ENCODE results near the gene B9D1. TPM values are rescaled to one million over a fixed set of nuclear protein-coding genes. Genes with fewer than 3 reads are reported as not detected.

Gene B9D1
- total RNA-seq, 1 experiment from 2014 or later: 20.0 TPM

DNA sequence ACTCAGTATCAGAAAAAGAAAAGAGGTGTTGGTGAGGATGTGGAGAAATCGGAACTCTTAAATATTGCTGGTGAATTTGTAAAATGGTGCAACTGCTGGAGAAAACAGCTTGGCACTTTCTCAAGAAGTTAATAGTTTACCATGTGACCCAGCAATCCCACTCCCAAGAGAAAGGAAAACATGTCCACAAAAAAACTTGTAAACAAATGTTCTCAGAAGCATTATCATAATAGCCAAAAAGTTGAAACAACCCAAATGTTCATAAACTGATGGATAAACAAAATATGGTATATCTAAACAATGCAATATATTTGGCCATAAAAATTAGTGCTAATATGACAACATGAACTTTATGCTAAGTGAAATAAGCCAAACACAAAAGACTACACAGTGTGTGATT, 13.2 kb upstream of the B9D1 start:
- Histone ChIP-seq H3K9ac (ENCODE audit: low read length) (no peak overlapping the region), H3K79me2 (ENCODE audit: insufficient read depth, low read length) (peaks cover 7% of the 10 kb centered on the region), H3K4me2 (ENCODE audit: low read length) (no peak overlapping the region), H4K20me1 (ENCODE audit: insufficient read depth) (no peaks in the 10 kb centered on the region), H3K4me3 (replicated peaks in 1 of 2; ENCODE audit: low read depth in 1 of 2, low read length in 2 of 2) (no peak overlapping the region), H3K36me3 (ENCODE audit: control insufficient read depth in 1 of 2, insufficient read depth in 2 of 2, low read length in 2 of 2) (peaks cover 10 to 11% of the 10 kb centered on the region in 2 experiments; a peak in 3 of 4 replicates), H3K4me1 (ENCODE audit: control insufficient read depth in 1 of 2, insufficient read depth in 2 of 2, low read length in 2 of 2) (peaks cover 9 to 18% of the 10 kb centered on the region in 2 experiments; a peak in 3 of 4 replicates), H3K27me3 (ENCODE audit: insufficient read depth, low read length) (no peaks in the 10 kb centered on the region), H3K27ac (ENCODE audit: low read depth, low read length) (no peak overlapping the region), H3K9me3 (ENCODE audit: control insufficient read depth in 1 of 2, insufficient read depth in 1 of 2, low read depth in 1 of 2, low read length in 2 of 2) (no peaks in the 10 kb centered on the region), H2AFZ (ENCODE audit: low read depth, low read length, poor library complexity, severe bottlenecking) (no peak overlapping the region), H3K9me2 (ENCODE audit: insufficient read depth) (no peaks in the 10 kb centered on the region)
- ATAC-seq (no peak), DNase-seq (ENCODE audit: low read depth, low spot score) (no peak)
- CTCF ChIA-PET: no interaction called here
- intact Hi-C loops (cut with micrococcal nuclease): loop anchor here (5.0 kb wide), 1 partner anchor 377 kb away; no protein-coding TSS in a partner anchor
- TF ChIP-seq EZH2phosphoT487 (IDR thresholded peaks at IDR 0.05; ENCODE audit: borderline replicate concordance) (no peak), ZFX (IDR thresholded peaks at IDR 0.05) (no peak), POLR2A (IDR thresholded peaks at IDR 0.05; ENCODE audit: borderline replicate concordance, extremely low read depth, insufficient read depth, insufficient read length) (no peak), ELF1 (IDR thresholded peaks at IDR 0.05; ENCODE audit: borderline replicate concordance, low read depth) (no peak), JUND (IDR thresholded peaks at IDR 0.05) (no peak)
- TF ChIP-seq, protein P1, sequence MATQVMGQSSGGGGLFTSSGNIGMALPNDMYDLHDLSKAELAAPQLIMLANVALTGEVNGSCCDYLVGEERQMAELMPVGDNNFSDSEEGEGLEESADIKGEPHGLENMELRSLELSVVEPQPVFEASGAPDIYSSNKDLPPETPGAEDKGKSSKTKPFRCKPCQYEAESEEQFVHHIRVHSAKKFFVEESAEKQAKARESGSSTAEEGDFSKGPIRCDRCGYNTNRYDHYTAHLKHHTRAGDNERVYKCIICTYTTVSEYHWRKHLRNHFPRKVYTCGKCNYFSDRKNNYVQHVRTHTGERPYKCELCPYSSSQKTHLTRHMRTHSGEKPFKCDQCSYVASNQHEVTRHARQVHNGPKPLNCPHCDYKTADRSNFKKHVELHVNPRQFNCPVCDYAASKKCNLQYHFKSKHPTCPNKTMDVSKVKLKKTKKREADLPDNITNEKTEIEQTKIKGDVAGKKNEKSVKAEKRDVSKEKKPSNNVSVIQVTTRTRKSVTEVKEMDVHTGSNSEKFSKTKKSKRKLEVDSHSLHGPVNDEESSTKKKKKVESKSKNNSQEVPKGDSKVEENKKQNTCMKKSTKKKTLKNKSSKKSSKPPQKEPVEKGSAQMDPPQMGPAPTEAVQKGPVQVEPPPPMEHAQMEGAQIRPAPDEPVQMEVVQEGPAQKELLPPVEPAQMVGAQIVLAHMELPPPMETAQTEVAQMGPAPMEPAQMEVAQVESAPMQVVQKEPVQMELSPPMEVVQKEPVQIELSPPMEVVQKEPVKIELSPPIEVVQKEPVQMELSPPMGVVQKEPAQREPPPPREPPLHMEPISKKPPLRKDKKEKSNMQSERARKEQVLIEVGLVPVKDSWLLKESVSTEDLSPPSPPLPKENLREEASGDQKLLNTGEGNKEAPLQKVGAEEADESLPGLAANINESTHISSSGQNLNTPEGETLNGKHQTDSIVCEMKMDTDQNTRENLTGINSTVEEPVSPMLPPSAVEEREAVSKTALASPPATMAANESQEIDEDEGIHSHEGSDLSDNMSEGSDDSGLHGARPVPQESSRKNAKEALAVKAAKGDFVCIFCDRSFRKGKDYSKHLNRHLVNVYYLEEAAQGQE (IDR thresholded peaks at IDR 0.05; ENCODE audit: low read depth): no peak
- BruUV-seq (replicated peaks): no TSS peak
- POLR2A ChIA-PET: no interaction called here
- RAD21 ChIA-PET (ENCODE audit: low non-redundant PET in 1 of 2, low total read pairs in 2 of 2, uncharacterized antibody in 2 of 2, unreplicated experiment in 2 of 2): no interaction called here

DNA sequence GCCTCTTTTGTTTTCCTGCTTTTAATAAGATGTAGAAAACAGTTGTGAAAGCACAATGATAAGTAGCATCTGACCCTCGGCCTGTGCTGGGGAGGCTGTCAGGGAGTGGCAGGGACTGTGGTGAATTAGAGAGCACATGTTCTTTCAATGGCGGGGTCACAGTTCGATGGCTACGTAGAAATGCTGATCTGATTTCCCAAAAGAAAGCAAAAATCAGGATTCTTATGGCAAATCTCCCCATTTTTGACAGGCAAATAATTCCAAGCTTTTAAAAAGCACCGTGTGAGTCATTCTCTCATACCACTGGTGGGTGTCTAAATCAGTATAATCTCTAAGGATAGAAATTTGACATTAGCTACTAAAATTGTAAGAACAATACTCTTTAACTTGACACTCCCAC, 11.6 kb upstream of the B9D1 start:
- Histone ChIP-seq H3K9ac (ENCODE audit: low read length) (no peak overlapping the region), H2AFZ (ENCODE audit: low read depth, low read length, poor library complexity, severe bottlenecking) (no peak overlapping the region), H3K9me3 (ENCODE audit: control insufficient read depth in 1 of 2, insufficient read depth in 1 of 2, low read depth in 1 of 2, low read length in 2 of 2) (no peaks in the 10 kb centered on the region), H3K79me2 (ENCODE audit: insufficient read depth, low read length) (peaks cover 7% of the 10 kb centered on the region), H3K27me3 (ENCODE audit: insufficient read depth, low read length) (no peaks in the 10 kb centered on the region), H3K4me1 (ENCODE audit: control insufficient read depth in 1 of 2, insufficient read depth in 2 of 2, low read length in 2 of 2) (peaks cover 6 to 25% of the 10 kb centered on the region in 2 experiments; a peak in 3 of 4 replicates), H3K27ac (ENCODE audit: low read depth, low read length) (no peak overlapping the region), H3K4me2 (ENCODE audit: low read length) (no peak overlapping the region), H3K9me2 (ENCODE audit: insufficient read depth) (no peaks in the 10 kb centered on the region), H3K36me3 (ENCODE audit: control insufficient read depth in 1 of 2, insufficient read depth in 2 of 2, low read length in 2 of 2) (no peaks in the 10 kb centered on the region), H3K4me3 (replicated peaks in 1 of 2; ENCODE audit: low read depth in 1 of 2, low read length in 2 of 2) (no peak overlapping the region), H4K20me1 (ENCODE audit: insufficient read depth) (no peaks in the 10 kb centered on the region)
- no peak for ATAC-seq
- POLR2A ChIA-PET: no interaction called here
- RAD21 ChIA-PET (ENCODE audit: low non-redundant PET in 1 of 2, low total read pairs in 2 of 2, uncharacterized antibody in 2 of 2, unreplicated experiment in 2 of 2): no interaction called here
- TF ChIP-seq EZH2 (IDR thresholded peaks at IDR 0.05): no peak
- TF ChIP-seq CBX3 (IDR thresholded peaks at IDR 0.05; ENCODE audit: low read depth): no peak
- no peak for TF ChIP-seq POLR2AphosphoS5 (IDR thresholded peaks at IDR 0.05; ENCODE audit: low read depth, low read length)
- TF ChIP-seq ZFX (IDR thresholded peaks at IDR 0.05): no peak
- BruUV-seq (replicated peaks): no TSS peak
- intact Hi-C loops (cut with micrococcal nuclease): no loop called here
- no peak for DNase-seq (ENCODE audit: low read depth, low spot score)
- CTCF ChIA-PET: interaction anchor here (1.1 kb wide), 1 partner anchor 11 kb away, joined by 3 read pairs; the partner anchor contains the start of gene B9D1

Data from HCT116 (cell line).